GM10266 (cell line): Measurements from ENCODE around the gene DPP9.

ENCODE experiments used
- DNase-seq: peaks from one replicate; pipeline ENCODE4 v3.0.0; 2012; ENCODE audit errors: extremely low spot score
- CTCF ChIP-seq: IDR thresholded peaks from 2 replicates; pipeline ENCODE4 v1.5.1; 2012; ENCODE audit warnings: mild to moderate bottlenecking, low read depth; ENCODE audit not compliant: control insufficient read depth, insufficient read depth; ENCODE audit errors: missing control alignments

Gene DPP9

GRCh38 chr19:4660993-4661392 lies 62.6 kb downstream of the DPP9 start:
- no peak for TF ChIP-seq CTCF
- no peak for DNase-seq

- peak; percentile 54 for TF ChIP-seq CTCF
- DNase-seq: no peak
These were observed 63.4 kb downstream of the DPP9 start for GRCh38 chr19:4660181-4660791.

DNA sequence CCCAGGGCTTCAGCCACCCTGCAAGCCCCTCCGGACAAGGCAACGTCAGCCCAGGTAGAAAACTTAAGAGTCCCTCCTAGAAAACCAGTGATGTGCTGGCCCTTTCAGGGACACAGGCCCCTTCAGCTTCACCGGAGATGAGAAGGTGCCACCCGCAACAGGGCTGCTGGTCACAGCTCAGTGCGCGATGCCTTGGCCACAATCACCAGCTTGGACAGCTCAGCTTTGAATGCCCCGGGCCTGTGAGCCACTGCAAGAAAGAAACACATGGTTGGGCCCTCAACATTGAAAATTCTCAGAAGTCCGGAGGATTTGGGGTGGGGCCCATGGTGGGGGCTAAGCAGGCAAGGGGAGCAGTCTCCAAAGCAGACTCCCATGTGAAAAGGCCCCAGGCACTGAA lies 65.8 kb downstream of the DPP9 start:
- DNase-seq: no peak

DNA sequence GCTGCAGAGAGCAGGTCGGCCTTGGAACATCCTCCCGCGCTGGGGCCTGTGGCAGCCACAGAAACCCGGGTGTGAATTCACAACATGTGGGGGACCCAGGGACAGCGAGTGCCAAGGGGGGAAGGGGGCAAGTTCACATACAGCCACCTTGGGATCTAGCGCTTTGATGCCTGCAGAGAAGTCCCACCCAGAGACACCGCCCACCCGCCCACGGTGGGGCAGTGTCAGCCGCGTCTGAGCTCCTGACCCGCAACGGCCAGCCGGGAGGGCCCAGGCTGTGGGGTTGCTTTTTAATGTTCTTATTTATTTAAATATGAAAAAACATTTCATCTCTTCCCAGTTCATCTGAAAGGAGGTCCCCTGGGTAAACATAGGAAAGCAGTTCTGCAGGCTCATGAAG lies 66.4 kb downstream of the DPP9 start:
- TF ChIP-seq CTCF: no peak
- no peak for DNase-seq

More for the DNA sequence above, 65.8 kb downstream of the DPP9 start:
- no peak for TF ChIP-seq CTCF

GRCh38 chr19:4656102-4656501 lies 67.5 kb downstream of the DPP9 start:
- TF ChIP-seq CTCF: no peak
- no peak for DNase-seq

GRCh38 chr19:4654437-4655361 lies 68.9 kb downstream of the DPP9 start:
- TF ChIP-seq CTCF: peak; percentile 31
- peak; percentile 64 for DNase-seq
